Measurements from ENCODE around the gene ACSM2B.
"Not testable (repeated sequence)": the region's sequence is repeated elsewhere in the genome, so short reads cannot be mapped to it uniquely, and the experiment has no call there.

Gene ACSM2B

GRCh38 chr16:20592780-20593179 is 16.6 kb upstream of the ACSM2B start:
- not testable (repeated sequence) for DNase-seq

DNA sequence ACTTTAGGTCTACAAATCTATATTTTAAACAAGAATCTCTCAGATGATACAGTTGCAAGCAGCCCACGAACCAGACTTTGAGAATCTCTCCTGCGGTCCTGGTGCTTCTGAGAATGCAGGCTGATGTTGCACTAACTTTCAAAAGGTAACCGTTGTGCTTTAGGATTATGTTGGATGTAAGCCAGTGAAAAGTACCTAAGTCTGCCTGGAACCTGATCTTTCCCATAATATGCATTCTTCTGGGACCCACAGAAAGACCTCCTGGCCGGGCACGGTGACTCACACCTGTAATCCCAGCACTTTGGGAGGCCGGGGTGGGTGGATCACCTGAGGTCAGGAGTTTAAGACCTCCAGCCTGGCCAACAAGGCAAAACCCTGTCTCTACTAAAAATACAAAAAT is 13.3 kb upstream of the ACSM2B start:
- DNase-seq: not testable (repeated sequence)

DNA sequence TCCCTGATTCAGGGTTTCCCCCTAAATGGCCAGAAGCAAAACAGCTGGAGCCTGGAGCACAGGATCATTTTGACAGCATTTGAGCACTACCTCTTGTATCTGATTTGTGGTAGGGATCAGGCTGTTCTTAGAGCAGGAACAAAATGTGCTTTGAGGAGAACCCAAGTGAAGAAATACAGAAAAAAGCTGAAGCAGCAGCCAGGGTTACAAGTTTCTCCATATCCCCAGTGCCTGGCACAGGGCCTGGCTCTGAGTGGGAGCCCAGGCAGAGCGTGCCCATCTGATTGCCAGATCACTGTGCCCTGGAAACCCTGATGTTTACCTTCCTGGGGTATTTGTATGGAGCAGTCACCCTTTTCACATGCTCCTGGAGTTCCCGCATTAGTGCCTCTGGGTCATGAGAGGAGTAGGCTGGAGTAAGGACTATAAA is 11.5 kb upstream of the ACSM2B start:
- not testable (repeated sequence) for DNase-seq

DNA sequence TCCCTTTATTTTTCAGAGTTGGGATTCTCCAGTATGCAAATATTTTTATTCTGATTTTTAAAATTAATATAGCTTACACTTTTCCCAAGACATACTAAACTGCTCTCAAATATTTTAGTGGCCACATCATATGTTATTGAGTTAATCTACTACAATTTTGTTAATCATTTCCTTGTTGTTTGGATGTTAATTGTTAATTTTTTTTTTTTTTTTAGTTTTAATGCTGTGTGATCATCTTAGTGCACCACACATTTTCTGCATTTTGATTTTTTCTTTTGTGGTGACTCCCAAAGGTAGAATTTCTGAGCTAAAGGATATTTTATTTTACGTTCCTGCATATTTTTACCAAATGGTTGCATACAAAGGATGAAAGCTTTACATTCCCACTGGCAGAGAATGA is 10.5 kb upstream of the ACSM2B start:
- DNase-seq: not testable (repeated sequence)

DNA sequence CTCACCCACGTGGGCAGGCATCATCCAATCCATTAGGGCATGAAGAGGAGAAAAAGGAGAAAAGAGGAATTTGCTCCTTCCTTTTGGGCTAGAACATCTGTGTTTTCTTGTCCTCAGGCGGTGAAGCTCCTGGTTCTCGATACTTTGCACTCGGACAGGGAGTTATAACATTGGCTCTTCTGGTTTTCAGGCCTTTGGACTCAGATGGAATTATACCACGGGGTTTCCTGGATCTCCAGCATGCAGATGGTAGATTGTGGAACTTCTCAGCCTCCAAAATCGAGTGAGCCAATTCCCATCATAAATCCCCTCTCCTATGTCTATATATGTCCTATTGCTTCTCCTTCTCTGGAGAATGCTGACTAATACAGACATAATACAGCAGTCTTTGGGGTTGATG is 9.9 kb upstream of the ACSM2B start:
- not testable (repeated sequence) for DNase-seq

DNA sequence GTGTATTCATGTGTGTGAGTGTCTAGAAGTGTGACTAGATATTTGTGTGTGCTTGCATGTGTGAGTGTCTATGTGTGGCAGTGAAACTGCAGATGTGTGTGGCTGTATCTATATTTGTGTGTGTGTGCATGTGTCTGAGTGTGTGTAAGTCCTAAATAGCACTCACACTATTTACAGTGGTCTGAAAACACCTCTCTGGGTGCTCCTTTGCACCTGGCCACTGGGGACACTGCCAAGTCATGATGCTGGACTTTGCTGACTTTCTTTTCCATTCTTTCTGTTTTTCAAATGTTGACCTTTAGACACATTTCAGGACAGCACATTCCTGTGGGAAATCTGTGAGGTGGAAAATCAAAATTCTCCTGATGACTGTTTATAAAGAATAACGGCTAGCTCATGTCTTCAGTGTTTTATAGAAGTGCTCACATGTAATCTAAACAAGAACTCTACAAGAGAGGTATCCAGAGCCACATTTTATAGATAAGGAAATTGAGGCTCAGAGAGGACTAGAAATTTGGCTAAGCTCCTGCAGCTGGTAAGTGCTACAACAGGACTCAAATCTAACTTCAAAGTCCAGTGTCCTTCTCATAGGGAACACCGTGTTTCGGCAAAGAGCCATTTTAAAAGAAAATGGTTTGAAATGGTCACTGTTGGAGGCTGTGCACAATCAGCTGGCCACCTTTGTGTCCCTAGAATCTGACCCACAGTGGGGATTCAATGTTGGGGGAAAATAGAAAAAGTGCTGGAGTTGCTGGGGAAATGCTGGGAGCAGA is 4.5 kb upstream of the ACSM2B start:
- not testable (repeated sequence) for DNase-seq

GRCh38 chr16:20578091-20578490 is 1.9 kb upstream of the ACSM2B start:
- DNase-seq: not testable (repeated sequence)

DNA sequence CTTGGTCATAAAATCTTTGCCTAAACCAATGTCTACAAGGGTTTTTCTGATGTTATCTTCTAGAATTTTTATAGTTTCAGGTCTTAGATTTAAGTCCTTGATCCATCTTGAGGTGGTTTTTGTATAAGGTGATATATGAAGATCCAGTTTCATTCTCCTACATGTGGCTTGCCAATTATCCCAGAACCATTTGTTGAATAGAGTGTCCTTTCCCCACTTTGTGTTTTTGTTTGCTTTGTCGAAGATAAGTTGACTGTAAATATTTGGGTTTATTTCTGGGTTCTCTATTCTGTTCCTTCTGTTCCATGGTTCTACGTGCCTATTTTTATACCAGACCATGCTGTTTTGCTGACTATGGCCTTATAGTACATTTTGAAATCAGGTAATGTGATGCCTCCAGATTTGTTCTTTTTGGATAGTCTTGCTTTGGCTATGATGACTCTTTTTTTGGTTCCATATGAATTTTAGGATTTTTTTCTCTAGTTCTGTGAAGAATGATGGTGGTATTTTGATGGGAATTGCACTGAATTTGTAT is 7.0 kb downstream of the ACSM2B start:
- DNase-seq: not testable (repeated sequence)

GRCh38 chr16:20568404-20568803 is 7.8 kb downstream of the ACSM2B start:
- no peak for DNase-seq

DNA sequence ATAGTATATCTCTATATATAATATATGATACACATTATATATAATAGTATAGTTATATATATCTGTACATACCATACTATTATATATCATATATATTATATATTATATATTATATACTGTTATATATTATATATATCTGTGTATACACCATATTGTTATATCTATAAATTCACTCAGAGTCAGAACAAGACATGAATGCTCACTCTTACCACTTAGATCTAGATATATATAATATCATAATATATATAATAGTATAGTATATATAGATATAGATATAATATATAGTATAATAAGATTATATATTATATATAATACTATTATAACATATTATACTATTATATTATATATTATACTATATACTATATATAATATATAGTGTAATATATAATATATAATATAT is 9.3 kb downstream of the ACSM2B start:
- DNase-seq: no peak

DNA sequence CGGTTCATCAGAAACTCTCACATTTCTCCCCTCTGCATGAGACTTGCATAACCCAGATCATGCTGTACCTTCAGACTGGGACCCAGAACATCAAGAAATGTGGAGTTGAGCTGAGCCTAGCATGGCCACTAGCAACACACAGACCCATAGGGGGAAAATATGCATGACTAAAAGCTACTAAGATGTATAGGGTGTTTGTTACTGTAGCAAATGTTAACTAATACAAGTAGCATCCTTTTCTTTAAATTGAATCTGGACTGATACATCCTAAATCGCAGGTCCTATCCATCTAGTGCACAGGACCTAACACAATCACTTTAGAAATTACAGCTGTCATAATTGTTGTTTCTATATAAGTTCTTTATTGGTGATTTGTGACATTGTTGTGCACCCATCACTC is 10.8 kb downstream of the ACSM2B start:
- DNase-seq: not testable (repeated sequence)

DNA sequence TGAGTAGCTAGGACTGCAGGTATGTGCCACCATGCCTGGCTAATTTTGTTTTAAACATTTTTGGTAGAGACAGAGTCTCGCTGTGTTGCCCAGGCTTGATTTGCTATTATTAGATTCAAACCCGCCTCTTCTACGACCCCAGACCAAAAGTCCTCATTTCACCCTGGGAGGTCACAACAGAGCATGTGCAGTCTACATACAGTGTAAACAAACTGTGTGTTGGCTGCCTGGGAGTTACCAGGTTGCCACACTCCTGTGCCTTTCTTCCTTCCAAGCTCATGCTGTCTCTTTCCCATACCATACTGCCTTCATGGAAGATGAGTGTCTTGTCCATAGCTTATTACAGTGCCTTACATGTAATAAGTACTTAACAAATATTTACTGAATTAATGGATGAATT is 11.9 kb downstream of the ACSM2B start:
- DNase-seq: not testable (repeated sequence)

- DNase-seq: not testable (repeated sequence)
Observed at GRCh38 chr16:20555628-20556027, 20.5 kb downstream of the ACSM2B start.

GRCh38 chr16:20554689-20555088 is 21.5 kb downstream of the ACSM2B start:
- not testable (repeated sequence) for DNase-seq

DNA sequence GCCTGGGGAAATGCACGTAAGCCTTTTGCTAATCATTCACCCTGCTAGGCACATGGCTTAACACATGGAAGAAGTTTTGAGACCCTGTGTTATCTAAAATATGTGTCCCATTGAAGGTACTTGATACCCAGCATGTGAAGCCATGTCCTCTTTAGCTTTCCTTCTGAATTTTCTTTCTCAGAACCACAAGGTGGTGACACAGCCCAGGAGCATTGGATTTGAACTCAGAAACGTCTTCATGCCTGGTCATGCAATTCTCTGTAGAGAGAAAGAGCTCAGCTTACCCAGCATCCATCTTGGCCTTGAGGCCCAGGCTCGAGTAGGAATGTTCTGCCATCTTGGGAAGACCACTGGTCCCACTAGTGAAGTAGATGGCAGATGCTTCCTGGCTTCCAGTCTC is 22.7 kb downstream of the ACSM2B start:
- not testable (repeated sequence) for DNase-seq

DNA sequence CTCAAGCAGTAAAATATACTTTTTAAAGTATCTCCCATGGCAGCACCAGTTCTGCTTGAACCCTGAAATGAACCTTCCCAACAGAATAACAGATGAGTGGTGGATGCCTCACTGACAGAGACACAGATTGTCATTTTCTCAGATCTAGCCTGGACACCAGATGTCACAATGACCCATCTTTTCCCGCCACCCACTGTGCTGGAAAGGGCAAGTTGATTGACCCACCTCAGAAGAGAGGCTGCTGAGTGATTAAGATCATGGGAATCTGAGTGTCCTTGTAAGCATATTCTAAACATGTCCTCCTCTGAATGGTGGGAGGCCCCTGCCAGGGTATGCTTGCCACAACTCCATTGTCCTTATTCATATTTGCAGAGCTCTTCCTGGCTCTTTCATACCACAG is 29.2 kb downstream of the ACSM2B start:
- DNase-seq: peak; percentile 27

GRCh38 chr16:20546278-20546853 is 29.8 kb downstream of the ACSM2B start:
- DNase-seq: not testable (repeated sequence)

- not testable (repeated sequence) for DNase-seq
Observed at GRCh38 chr16:20540603-20541316, 35.4 kb downstream of the ACSM2B start.

GRCh38 chr16:20538687-20539086 is 37.5 kb downstream of the ACSM2B start:
- DNase-seq: no peak

- DNase-seq: no peak
Observed at GRCh38 chr16:20538181-20538580, 38.0 kb downstream of the ACSM2B start.

DNA sequence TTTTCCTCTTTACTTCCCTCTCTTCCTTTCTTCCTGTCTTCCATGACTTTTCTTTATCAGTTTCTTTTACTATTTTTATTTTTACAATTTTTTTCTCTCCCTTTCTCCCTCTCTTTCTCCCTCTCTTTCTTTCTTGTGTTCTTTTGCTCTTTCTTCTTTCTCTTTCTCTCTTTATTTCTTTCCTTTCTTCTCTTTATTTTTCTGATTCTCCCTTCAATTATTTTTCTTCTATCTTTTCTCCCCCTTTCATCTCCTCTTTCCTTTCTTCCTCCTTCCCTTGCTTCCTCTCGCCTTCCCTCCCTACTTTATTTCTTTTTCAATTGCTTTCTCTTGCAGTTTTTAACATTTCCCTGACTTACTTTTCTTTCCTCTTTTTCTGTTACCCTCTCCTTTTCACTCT is 39.5 kb downstream of the ACSM2B start:
- not testable (repeated sequence) for DNase-seq

GRCh38 chr16:20532284-20532792 is 43.8 kb downstream of the ACSM2B start:
- DNase-seq: not testable (repeated sequence)

- not testable (repeated sequence) for DNase-seq
Observed at GRCh38 chr16:20531795-20532194, 44.4 kb downstream of the ACSM2B start.

Measured in retina (tissue), 1 donor.